CD4-positive, alpha-beta T cell treated with Interleukin-10 for 1 hour (primary cell): ENCODE results near the gene ALOXE3.
"Not testable (repeated sequence)": the region's sequence is repeated elsewhere in the genome, so short reads cannot be mapped to it uniquely, and the experiment has no call there.

Source experiments
- DNase-seq: peaks from one replicate; pipeline ENCODE4 v3.0.0-alpha.2; 2020

ALOXE3 gene

DNA sequence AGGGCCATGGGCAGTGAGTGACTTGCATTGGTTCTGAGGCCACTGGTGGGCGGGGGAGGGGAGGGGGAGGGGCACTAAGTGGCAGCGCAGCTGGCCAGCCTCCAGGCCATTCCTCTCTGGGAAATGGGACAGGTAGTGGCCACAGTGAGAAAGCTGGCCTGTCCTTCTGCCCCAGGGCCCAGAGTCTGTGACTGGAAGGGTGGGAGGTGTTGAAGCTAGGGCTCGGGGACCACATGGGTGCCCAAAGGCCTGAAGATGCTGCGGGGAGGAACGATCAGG, 30.4 kb downstream of the ALOXE3 start:
- no peak for DNase-seq

DNA sequence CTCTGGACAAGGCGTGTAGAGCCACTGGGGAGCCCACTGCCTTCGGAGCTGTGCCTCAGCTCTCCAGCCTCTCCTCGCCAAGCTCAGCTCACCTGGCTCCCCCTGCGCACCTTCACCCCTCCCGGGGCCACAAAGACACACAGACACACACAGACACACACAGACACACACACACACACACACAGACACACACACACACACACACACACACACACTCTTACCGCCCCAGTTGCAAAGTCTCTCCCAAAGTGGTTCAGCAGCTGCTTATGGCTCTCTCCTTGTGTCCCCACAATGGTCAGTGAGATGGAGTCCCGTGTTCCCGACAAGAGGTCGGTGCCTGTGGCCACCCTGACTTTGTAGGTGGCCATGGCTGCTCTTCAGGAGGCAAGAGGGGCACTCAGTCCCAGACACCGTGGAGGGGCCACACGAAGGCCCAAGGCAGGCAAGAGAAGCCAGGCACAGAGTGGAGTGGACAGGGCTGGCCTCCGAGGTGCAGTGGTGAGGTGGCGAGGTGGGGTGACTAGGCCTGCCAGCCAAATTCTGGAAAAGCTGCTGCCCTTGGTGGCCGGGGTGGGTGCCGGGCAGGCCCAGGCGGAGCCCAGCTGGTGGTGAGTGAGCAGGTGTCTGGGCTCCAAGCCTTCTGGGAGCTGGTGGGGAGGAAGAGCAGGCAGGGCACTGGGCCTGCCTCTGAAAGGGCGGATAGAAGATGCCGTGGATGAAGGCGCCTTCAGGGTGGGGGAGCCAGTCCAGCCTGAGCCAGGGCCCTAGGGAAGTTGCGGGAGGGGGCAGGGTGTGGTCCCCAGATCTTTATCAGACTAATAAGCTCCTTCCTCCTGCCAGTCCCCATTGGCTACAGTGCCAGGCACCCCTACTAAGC, 31.0 kb downstream of the ALOXE3 start, which contains the start of gene ALOX12B:
ALOX12B (minus strand) TSS at position 642 of the 877 bp plus-strand sequence; CDS start at position 368, 274 bp downstream.
- no peak for DNase-seq

DNA sequence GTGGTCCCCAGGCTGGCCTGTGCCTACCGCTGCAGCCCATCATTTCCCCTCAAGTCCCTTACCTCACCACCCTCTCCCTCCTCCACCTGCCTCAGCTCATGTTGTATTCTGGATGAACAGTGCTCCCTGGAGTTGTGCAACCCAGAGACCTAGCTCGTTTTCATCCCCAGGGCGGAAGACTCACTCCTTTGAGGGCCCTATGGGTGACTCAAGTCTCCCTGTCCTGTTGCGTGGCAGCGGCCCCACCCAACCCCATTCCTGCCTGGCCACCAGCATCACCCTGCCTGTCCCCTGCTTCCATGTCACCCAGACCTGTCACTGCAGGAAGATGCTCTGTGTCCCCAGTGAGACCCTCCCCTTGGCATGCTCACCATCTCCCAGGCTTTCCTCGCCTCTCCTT, 34.1 kb downstream of the ALOXE3 start:
- DNase-seq: no peak

DNA sequence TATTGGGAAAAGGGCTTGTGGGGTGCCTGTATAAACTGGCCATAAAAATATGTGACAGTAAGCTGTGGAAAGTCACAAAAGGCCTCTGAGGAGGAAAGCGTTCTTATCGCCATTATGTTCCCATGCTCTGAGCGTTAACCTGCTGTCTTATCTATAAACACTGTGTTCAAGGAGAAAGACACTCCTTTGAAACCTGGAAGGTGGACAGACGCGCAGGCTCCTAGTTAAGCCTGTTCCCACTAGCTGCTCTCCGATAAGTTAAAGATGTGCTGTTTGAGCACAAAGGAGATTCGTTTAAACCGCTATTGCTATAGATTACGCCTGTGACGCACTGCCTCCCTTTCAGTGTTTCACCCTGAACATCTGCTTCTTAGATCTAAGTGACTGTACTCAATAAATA, 36.0 kb downstream of the ALOXE3 start:
- DNase-seq: no peak

DNA sequence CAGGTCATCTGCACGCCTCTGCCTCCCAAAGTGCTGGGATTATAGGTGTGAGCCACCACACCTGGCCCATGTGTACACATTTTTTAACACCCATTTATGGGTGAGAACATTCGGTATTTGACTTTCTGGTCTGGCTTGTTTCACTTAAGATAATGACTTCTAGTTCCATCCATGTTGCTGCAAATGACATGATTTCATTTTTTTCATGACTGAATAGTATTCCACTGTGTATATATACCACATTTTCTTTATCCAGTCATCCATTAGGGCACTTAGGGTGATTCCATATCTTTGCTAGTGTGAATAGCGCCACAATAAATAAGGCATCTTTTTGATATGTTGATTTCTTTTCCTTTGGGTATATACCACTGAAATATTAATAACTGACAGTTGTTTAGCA, 36.4 kb downstream of the ALOXE3 start:
- no peak for DNase-seq

DNA sequence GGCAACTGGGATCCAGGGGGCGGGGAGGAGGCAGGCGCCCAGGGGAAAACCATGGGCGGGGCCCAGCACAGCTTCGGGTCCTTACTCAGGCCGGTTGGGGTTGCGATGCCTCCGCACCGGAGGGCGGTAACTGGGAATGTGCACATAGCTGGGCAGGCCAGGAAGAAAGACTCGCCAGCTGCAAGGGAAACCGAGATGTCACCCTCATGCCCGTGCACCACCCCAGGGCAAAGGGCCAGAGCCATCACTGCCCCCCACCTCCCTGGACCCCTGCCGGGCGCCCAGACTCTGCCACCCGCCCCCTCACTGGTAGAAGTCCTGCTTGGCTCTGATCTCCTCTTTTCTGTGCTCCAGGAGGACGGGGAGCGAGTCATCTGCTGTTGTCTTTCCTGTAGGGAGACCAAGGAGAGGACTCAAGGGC, 37.5 kb downstream of the ALOXE3 start:
- DNase-seq: no peak

DNA sequence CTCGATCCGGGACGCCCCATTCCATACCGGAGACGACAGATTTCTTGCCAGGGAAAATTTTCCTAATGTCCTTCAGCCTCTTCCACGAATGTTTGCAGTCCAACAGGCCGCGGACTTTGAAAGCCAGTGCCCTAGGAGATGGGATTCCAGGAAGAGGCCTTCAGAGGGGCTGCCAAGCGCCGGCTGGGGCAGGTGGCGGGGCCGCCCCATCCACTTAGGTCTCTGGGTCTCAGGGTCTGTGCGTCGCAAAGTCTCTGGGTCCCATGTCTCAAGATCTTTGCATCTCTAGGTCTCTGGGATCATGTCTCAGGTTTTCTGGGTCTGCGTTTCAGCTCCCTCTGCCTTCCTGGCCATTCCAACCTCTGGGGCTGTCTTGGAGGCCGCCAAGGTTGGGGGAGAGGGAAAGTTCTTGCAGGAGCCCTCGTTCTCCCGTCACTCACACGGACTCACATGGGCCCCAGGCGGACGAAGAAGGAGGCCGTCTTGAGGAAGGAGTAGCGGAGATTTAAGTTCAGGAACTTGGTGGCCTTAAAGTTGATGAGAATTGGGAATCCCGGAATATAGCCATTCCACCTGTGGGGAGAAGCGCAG, 38.0 kb downstream of the ALOXE3 start:
- no peak for DNase-seq

DNA sequence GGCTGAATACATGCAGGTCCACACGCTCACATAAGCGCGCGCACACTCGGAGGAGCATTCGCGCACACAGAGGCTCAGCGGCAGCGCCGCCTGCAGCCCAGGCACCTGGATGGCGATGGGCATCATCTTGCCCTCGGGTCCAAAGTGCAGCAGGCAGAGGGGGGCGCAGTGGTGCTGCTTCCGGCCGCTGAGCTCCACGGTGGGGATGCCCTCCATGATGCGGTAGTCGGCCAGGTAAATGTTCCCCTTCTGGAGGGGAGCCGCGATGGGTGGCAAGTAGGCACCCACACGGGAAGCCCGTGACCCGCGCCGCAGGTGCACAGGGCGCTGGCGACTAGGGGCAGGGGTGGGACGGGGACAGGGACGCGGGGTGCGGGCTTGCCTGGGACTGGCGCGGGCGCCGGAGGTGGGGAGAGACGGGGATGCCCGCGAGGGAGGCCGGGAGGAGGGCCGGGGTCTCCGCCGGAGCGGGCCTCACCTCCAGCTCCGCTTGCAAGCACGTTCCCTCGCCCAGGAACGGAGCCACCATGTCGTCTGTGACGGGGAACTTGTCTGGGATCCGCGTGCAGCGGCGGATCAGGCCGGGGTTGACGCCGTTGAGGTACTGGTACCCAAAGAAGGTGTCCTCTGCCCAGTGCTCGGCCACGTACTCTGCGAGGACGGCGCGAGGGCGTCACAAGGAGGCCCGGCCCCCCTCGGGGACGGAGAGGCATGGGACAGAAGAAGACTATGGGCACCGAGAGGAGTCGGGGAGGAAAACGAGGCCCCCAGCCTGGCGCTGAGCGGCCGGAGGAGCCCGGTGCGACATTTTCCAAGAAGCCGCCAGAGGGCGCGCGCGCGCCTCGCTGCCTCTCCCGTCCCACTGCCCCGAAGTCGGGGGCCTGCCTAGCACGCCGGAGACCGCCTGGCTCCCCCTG, 38.8 kb downstream of the ALOXE3 start:
- DNase-seq: peak; percentile 84

DNA sequence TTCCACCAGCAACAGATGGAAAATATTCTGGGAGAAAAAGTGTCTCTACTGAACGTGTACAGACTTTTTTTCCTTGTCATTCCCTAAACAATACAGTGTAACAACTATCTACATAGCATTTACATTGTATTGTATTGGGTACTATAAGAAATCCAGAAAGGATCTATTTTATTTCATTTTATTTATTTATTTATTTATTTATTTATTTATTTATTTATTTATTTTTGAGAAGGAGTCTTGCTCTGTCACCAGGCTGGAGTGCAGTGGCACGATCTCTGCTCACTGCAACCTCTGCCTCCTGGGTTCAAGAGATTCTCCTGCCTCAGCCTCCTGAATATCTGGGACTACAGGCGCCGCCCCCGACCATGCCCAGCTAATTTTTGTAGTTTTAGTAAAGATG, 40.4 kb downstream of the ALOXE3 start:
- not testable (repeated sequence) for DNase-seq

DNA sequence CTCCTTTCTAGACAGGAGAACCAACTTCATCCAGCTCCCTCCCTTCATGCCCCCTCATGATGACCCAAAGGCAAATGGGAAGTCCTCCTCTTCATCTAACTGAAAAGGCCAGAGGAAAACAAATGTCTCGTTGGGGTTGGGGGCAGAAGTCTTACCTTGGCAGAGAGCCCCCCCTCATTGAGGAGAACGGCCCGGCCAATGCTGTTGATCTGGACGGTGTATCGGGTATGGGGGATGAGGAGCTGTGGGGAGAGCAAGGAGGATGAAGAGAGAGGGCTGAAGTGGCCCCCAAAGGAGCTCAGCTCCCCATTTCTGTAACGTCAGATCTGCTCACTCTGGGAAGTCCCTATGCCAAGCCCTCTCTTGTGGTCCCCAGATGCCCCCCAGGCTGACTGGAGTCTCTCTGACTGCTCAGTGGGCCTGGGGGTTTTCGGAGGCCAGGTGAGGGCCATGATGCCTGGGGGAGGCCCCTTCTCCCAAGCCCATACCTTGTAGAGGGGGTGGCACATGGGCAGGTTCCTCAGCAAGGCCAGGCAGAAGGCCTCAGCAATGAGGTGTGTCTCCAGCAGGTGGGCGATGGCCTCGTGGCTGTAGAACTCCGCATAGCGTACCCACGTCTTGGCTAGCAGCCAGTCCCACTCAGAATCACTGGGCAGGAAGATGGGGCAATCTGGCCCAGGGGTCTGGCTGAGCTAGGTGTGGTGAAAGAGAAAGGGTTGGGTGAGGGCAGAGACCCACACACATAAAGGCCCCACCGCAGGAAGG, 41.6 kb downstream of the ALOXE3 start:
- DNase-seq: no peak

DNA sequence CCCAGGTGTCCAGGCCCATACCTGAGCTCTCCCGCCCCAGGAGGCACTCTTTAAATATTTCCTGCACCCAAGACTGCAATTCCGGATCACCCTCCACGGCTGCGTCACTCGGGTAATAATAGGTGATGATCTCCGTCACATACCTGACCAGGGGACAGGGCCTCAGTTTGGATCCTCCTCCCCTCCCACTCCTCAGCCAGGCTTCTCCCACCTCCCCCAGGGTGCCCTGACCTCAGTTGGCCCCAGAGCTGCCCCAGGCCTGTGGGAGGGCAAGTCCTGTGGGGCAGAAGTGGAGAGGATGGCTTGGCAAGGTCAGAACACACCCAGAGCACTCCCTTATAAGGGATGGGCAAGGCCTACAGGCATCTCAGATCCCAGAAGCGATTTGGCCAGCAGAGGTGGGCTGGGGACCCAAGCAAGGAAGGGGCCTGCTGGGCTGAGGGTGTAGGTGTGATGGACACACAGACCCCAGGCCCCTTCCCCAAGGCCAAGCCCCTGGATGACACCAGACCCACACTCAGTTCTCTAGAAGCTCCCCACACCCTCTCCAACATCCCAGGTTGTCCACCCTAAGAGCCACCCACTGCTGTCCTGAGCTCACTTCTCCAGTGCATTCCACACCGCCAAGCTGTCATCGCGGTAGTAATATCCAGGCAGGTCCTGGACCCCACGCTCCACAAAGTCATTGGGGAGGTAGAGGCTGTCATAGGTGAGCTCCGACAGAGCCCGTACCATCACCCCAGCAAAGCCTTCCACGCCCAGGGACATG, 42.6 kb downstream of the ALOXE3 start:
- no peak for DNase-seq

DNA sequence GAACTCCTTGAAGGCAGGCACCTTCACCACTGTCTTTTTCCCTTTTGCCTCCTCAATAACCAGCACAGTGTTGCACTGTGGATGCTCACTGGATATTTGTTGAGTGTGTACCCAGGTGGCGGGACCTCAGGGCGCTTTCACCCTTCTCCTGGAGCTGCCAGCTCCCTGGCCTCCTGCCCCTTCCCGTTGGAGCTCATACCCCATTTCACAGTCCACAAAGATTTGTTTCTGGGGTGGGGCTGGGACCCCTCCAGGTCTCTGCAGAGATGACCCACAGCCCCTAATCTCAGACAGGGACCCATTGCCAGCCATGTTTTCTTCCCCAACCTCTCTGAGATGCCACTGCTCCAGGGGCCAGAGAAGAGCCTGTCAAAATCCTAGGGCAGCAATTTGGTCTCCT, 43.2 kb downstream of the ALOXE3 start:
- DNase-seq: no peak

DNA sequence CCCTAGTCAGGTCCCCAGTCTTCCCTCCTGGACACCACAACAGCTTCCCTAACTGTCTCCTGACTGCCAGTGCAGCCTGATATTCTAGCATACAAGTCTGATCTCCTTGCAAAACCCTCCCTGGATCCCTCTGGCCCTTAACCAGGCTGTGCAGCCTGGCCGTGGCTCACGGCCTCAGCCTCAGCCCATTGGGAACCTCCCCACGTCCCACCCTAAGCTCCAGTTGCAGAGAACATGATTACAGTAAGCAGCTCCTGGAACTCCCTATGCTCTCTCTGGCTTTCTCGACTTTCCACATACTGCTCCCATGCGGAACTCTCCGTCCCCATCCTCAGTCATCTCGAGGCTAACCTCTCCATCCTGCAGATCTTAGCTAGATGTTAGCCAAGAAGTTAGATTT, 43.8 kb downstream of the ALOXE3 start:
- no peak for DNase-seq

DNA sequence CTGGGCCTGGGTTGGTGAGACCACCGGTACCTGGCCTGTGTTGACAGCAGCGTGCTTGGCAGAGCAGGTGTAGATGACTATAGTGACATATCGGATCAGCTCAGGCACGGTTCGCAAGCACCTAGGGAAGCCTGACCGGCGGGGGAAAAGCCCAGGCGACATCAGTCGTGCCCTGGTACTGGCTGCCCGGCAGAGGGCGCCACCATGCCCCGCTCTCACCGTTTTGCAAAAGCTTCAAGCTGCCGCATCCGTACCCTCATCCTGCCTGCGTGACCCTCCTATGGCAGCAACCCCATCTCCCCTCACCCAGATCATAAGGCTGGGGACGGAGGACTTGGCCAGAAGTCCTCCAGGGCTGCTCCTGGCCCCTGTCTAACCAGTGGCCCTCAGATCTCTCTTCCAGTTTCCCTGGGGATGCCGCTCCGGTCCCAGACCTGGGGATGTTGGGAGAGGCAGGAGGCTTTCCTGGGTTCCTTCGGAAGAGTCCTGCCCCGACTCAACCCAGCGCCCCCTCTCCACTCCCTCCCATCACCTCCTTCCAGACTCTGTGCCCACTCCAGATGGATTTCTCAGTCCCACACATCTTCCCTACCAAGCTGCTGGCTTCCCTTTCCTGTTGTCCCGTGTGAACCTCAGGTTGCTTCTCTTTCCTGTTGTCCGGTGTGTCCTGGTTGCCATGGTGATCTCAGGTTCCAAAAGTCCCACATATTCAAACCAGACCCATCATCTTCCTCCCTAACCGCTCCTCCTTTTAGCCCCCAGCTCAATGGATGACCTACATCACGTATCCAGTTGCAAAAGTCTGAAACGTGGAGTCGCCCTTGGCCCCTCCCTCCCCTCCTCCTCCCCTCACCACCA, 44.5 kb downstream of the ALOXE3 start:
- peak; percentile 88 for DNase-seq

DNA sequence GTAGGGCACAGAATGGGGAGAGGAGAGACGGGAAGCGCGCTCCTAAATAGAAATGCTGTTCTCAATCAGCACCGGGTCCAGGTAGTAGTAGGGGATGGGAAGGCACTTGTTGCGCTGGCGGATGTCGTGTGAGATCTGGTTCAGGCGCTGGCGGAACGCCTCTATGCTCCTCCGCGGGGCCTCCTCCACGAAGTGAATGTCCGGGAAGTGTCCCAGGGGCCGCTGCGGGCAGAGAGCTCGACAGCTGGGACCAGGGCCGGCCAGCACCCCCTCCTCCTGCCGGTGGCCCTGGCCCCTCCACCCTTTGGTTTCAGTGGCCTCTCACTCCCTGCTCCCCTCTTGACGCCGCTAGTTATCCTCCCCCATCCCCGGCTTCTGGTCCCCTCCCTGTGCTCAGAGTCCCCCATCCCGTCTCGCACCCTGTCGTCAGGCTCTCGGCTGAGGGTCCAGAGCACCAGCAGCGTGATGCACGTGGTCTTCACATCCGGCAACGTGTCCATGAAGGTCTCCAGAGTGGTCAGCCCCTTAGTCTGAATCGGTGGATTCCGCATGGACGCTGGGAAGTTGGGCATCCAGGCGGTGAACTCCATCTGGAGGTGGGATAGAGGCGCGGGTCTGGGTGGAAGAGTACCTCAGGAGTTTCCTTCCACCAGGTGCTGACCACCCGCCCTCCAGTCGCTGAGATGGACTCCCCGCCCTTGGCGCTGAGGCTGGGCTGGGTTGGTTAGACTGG, 45.4 kb downstream of the ALOXE3 start:
- peak; percentile 29 for DNase-seq

DNA sequence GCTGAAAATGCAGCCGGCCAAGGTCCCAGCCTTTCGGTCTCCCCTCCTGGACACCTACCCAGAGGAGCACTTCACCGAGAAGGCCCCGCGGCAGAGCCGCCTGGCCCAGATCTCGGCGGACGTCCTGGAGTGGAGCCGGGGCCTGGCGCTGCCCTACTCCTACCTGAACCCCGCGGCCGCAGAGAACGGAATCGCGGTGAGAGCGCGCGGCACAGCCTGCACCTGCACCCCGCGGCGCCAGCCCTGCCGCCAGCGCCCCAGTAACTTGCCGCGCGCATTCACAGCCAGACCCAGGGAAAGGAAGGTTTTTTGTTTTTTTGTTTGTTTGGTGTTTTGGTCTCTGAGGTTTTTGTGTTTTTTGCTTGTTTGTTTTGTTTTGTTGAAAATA, 46.0 kb downstream of the ALOXE3 start:
- DNase-seq: no peak

DNA sequence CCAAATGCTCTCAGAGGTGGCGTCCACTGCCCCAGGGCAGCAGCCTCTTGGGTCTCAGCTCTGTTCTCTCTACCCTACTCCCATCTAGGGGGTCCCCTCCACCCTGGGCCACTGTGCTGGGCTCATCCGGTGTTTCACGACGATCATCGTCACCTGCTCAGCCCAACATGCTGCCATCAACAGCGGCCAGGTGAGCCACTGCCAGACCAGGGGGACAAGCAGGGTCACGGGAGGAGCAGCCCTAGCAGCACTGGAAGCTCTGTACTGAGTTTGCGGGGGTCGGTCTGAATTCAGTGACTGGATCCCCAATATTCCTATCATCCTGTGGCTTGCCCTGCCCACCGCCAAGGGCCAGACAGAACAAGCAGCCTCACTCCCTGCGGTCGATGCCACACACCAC, 46.8 kb downstream of the ALOXE3 start:
- no peak for DNase-seq

DNA sequence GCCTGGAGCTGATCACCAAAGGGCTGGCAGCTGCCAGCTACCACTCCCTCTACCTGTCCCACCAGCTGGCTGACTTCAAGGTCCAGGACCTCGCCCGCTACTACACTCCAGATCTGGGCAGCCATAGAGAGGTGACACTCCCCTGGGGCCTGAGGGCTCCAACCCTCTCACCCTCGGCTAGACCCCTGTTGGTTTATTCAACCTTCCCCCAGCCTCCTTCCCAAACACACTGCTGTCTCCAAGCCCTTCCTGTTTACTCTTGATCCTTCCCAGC, 48.8 kb downstream of the ALOXE3 start:
- no peak for DNase-seq

DNA sequence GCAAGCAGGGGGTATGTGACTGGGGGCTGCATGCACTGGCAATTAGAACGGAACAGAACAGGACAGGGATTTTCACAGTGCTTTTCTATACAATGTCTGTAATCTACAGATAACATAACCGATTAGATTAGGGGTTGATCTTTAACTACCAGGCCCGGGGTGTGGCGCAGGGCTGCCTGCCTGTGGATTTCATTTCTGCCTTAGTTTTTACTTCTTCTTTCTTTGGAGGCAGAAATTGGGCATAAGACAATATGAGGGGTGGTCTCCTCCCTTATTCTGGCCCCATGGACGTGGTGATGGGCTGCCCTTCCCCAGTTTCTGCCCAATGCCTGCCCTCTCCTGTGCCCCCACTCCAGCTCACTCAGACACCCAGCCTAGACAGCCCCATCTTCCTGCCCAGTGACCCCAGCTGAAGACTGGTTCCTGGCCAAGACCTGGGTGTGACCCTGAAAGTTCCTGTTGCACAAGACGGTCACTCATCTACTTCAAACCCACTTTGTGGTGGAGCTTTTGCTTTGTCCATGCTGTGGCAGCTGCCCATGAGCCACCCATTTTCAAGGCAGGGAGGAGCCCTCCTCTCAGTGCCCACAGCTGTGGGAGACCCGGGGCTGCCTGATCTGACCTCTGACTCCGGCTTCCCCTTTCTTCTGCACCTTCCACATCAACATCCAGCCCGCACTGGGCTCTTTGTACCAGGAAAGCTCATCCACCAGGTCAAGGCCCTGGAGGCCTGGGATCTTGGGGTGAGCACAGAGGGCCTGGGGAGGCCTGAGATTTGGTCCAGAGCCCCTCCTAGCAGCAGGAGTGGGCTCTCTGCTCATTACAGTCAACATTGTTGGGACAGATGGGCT, 49.4 kb downstream of the ALOXE3 start:
- DNase-seq: no peak

DNA sequence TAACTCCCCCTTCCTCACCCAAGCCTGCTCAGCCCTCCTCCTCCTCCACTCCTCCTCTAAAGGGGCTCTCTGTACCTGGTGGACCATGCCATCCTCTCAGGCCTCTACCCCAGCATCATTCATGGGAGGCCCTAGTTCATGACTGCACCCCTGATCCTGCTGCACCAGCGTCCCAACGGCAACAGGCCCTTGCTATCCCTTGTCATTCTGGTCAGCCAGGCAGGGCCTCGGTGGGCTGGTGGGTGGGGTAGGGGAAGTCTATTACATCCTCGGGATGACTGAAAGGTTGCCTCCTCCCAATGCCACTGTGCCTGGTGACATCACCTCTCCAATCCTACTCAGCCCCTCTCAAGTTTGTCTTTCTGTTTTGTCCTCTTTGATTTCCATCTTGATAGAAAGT, 50.5 kb downstream of the ALOXE3 start:
- DNase-seq: no peak
